GM23338 (cell line): ENCODE results near the gene NDC80. TPM values are rescaled to one million over a fixed set of nuclear protein-coding genes. Genes with fewer than 3 reads are reported as not detected.

Source experiments
- ATAC-seq: fragments of 200-7000 bp; cut with Tn5 transposase; 3 replicates; pipeline ENCODE4 v1.9.1; 2020
- DNase-seq: peaks from one replicate; pipeline ENCODE4 v3.0.0-alpha.2; 2015; ENCODE audit warnings: low spot score
- H2AFZ ChIP-seq: fragments of 200-600 bp; sonication (generic); 2 replicates; pipeline ENCODE4 v1.8.0; 2016; ENCODE audit warnings: antibody characterized with exemption, mild to moderate bottlenecking, moderate library complexity
- H3F3A ChIP-seq: fragments of 200-600 bp; sonication (generic); replicated peaks from 2 replicates; pipeline ENCODE4 v1.8.0; 2017; ENCODE audit warnings: antibody characterized with exemption, mixed run types, low read depth
- H3K27ac ChIP-seq: fragments of 200-600 bp; sonication (generic); 2 replicates; pipeline ENCODE4 v1.6.1; 2016; ENCODE audit warnings: low read depth
- H3K27me3 ChIP-seq: fragments of 200-600 bp; sonication (generic); 2 replicates; pipeline ENCODE4 v1.8.0; 2016; ENCODE audit warnings: mild to moderate bottlenecking, mixed run types, moderate library complexity; ENCODE audit not compliant: insufficient read depth
- H3K36me3 ChIP-seq: fragments of 200-600 bp; sonication (generic); 2 replicates; pipeline ENCODE4 v1.8.0; 2016; ENCODE audit warnings: mild to moderate bottlenecking; ENCODE audit not compliant: insufficient read depth
- H3K4me1 ChIP-seq: fragments of 200-600 bp; sonication (generic); 2 replicates; pipeline ENCODE4 v1.8.0; 2016; ENCODE audit warnings: mild to moderate bottlenecking, moderate library complexity; ENCODE audit not compliant: insufficient read depth
- H3K4me2 ChIP-seq: fragments of 200-600 bp; sonication (generic); 2 replicates; pipeline ENCODE4 v1.7.1; 2017; ENCODE audit warnings: mixed run types
- H3K4me3 ChIP-seq: fragments of 200-600 bp; sonication (generic); 2 replicates; pipeline ENCODE4 v1.6.1; 2016; ENCODE audit warnings: mixed run types
- H3K79me2 ChIP-seq: fragments of 200-600 bp; sonication (generic); replicated peaks from 2 replicates; pipeline ENCODE4 v1.8.0; 2017; ENCODE audit warnings: mild to moderate bottlenecking; ENCODE audit not compliant: insufficient read depth
- H3K9me2 ChIP-seq: fragments of 200-600 bp; sonication (generic); 2 replicates; pipeline ENCODE4 v1.8.0; 2017; ENCODE audit not compliant: insufficient read depth
- H4K20me1 ChIP-seq: fragments of 200-600 bp; sonication (generic); replicated peaks from 2 replicates; pipeline ENCODE4 v1.8.0; 2017; ENCODE audit warnings: mild to moderate bottlenecking; ENCODE audit not compliant: insufficient read depth
- H3K27ac Mint-ChIP-seq: 2 replicates; pipeline ENCODE4 v1.8.0; 2020; ENCODE audit warnings: inconsistent platforms, mild to moderate bottlenecking, moderate library complexity, mixed read lengths
- H3K27me3 Mint-ChIP-seq: 3 replicates; pipeline ENCODE4 v1.8.0; 2022; ENCODE audit warnings: low read depth, mild to moderate bottlenecking, moderate library complexity, mixed read lengths, inconsistent platforms; ENCODE audit not compliant: insufficient read depth, poor library complexity
- H3K36me3 Mint-ChIP-seq: 3 replicates; pipeline ENCODE4 v1.8.0; 2021; ENCODE audit warnings: low read depth, mild to moderate bottlenecking, inconsistent platforms, moderate library complexity, mixed read lengths
- H3K4me1 Mint-ChIP-seq: 3 replicates; pipeline ENCODE4 v1.8.0; 2020; ENCODE audit warnings: mild to moderate bottlenecking, inconsistent platforms, mixed read lengths
- H3K4me3 Mint-ChIP-seq: 3 replicates; pipeline ENCODE4 v1.8.0; 2021; ENCODE audit warnings: moderate library complexity, mild to moderate bottlenecking, inconsistent platforms, mixed read lengths
- H3K9me3 Mint-ChIP-seq: 3 replicates; pipeline ENCODE4 v1.8.0; 2020; ENCODE audit warnings: moderate library complexity, mild to moderate bottlenecking, inconsistent platforms, mixed read lengths
- CREB1 ChIP-seq: fragments of 250-450 bp; sonication (Bioruptor Pico); IDR thresholded peaks from 2 replicates; pipeline ENCODE4 v1.5.0; 2020; ENCODE audit warnings: low read depth, mild to moderate bottlenecking, moderate library complexity
- CTCF ChIP-seq, 2 experiments: fragments of 200-600 bp in 1 of 2; sonication (generic) in 1 of 2; conservative IDR thresholded peaks; 2 replicates each; pipeline versions ENCODE4 v1.5.1 to v1.6.1; 2016 to 2017; ENCODE audit warnings: antibody characterized with exemption in 2 of 2, low read depth in 2 of 2, mild to moderate bottlenecking in 2 of 2, moderate library complexity in 1 of 2
- EZH2 ChIP-seq: fragments of 200-600 bp; sonication (generic); IDR thresholded peaks from one replicate; pipeline ENCODE4 v1.8.0; 2017; ENCODE audit warnings: antibody characterized with exemption, mild to moderate bottlenecking, low read depth; ENCODE audit not compliant: unreplicated experiment
- EZH2phosphoT487 ChIP-seq: fragments of 200-600 bp; sonication (generic); IDR thresholded peaks from one replicate; pipeline ENCODE4 v1.8.1; 2018; ENCODE audit warnings: antibody characterized with exemption; ENCODE audit not compliant: unreplicated experiment
- JUNB ChIP-seq: IDR thresholded peaks from one replicate; pipeline ENCODE4 v1.6.1; 2016; ENCODE audit warnings: antibody characterized with exemption; ENCODE audit not compliant: unreplicated experiment
- NANOG ChIP-seq: IDR thresholded peaks from 2 replicates; pipeline ENCODE4 v1.6.1; 2016; ENCODE audit warnings: antibody characterized with exemption, borderline replicate concordance
- POLR2AphosphoS5 ChIP-seq: IDR thresholded peaks from 2 replicates; pipeline ENCODE4 v1.6.1; 2016; ENCODE audit warnings: antibody characterized with exemption, low read depth
- STAT1 ChIP-seq: IDR thresholded peaks from one replicate; pipeline ENCODE4 v1.6.1; 2016; ENCODE audit warnings: antibody characterized with exemption; ENCODE audit not compliant: unreplicated experiment
- ZNF114 ChIP-seq: fragments of 250-450 bp; sonication (Bioruptor Pico); IDR thresholded peaks from 2 replicates; pipeline ENCODE4 v1.5.0; 2020; ENCODE audit warnings: mild to moderate bottlenecking, moderate library complexity
- ZNF331 ChIP-seq: fragments of 250-450 bp; sonication (Bioruptor Pico); IDR thresholded peaks from 2 replicates; pipeline ENCODE4 v1.5.0; 2020; ENCODE audit warnings: low read depth, mild to moderate bottlenecking, moderate library complexity
- polyA plus RNA-seq: library from polyadenylated mRNA; unstranded; fragments of >200 nt; fragmentation: Nextera tagmentation; extraction: Ambion mirVana; gene quantifications from 2 replicates; pipeline ENCODE4 v1.2.1, GENCODE V29; 2016
- total RNA-seq: library from RNA; depleted of rRNA; stranded (reverse); fragments of >200 nt; shearing (Covaris generic); gene quantifications from 2 replicates; pipeline ENCODE4 v1.2.3, GENCODE V29; 2014
- TF ChIP-seq, protein P1 (sequence below): IDR thresholded peaks from 2 replicates; pipeline ENCODE4 v1.6.1; 2016; ENCODE audit warnings: antibody characterized with exemption
- TF ChIP-seq, protein P2 (sequence below): IDR thresholded peaks from one replicate; pipeline ENCODE4 v1.6.1; 2018; ENCODE audit warnings: antibody characterized with exemption; ENCODE audit not compliant: unreplicated experiment

NDC80 gene
- total and polyA plus RNA-seq, 2 experiments from 2014 or later: 36.6 to 58.4 TPM

DNA sequence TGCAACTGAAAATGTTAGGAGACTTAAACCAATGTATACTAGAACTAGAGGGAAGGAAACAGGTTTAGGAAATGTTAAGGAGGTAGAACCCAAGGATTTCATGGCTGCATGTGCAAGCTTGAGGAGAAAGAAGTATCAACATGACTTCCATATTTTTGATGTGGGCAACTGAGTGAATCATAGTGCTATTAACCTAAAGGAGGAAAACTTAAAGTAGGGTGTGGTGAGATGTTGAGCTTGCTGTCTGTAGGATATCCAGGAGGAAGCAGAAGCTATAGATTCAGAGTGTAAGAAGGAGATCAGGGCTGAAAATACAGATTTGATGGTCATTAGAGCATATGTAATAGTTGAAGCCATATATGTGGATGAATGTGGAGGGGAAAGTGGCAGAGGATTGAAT is 31.5 kb downstream of the NDC80 start (continued):
- TF ChIP-seq, protein P1, sequence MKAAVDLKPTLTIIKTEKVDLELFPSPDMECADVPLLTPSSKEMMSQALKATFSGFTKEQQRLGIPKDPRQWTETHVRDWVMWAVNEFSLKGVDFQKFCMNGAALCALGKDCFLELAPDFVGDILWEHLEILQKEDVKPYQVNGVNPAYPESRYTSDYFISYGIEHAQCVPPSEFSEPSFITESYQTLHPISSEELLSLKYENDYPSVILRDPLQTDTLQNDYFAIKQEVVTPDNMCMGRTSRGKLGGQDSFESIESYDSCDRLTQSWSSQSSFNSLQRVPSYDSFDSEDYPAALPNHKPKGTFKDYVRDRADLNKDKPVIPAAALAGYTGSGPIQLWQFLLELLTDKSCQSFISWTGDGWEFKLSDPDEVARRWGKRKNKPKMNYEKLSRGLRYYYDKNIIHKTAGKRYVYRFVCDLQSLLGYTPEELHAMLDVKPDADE: no peak
- TF ChIP-seq NANOG (no peak), CREB1 (CRISPR knock-in tag) (no peak), STAT1 (no peak), POLR2AphosphoS5 (no peak), JUNB (no peak), EZH2 (no peak), ZNF114 (CRISPR knock-in tag) (no peak), EZH2phosphoT487 (no peak)
- TF ChIP-seq, protein P2, sequence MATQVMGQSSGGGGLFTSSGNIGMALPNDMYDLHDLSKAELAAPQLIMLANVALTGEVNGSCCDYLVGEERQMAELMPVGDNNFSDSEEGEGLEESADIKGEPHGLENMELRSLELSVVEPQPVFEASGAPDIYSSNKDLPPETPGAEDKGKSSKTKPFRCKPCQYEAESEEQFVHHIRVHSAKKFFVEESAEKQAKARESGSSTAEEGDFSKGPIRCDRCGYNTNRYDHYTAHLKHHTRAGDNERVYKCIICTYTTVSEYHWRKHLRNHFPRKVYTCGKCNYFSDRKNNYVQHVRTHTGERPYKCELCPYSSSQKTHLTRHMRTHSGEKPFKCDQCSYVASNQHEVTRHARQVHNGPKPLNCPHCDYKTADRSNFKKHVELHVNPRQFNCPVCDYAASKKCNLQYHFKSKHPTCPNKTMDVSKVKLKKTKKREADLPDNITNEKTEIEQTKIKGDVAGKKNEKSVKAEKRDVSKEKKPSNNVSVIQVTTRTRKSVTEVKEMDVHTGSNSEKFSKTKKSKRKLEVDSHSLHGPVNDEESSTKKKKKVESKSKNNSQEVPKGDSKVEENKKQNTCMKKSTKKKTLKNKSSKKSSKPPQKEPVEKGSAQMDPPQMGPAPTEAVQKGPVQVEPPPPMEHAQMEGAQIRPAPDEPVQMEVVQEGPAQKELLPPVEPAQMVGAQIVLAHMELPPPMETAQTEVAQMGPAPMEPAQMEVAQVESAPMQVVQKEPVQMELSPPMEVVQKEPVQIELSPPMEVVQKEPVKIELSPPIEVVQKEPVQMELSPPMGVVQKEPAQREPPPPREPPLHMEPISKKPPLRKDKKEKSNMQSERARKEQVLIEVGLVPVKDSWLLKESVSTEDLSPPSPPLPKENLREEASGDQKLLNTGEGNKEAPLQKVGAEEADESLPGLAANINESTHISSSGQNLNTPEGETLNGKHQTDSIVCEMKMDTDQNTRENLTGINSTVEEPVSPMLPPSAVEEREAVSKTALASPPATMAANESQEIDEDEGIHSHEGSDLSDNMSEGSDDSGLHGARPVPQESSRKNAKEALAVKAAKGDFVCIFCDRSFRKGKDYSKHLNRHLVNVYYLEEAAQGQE: no peak

GRCh38 chr18:2606335-2606734 is 35.0 kb downstream of the NDC80 start:
- Histone ChIP-seq H3K4me1 (no peaks in the 10 kb centered on the region), H3K27me3 (no peaks in the 10 kb centered on the region), H3K4me3 (no peak overlapping the region), H3K36me3 (peaks cover 60% of the 10 kb centered on the region), H3K9me2 (no peaks in the 10 kb centered on the region), H2AFZ (no peak overlapping the region), H4K20me1 (no peaks in the 10 kb centered on the region; the same call in 1 of the 2 replicates), H3K79me2 (no peaks in the 10 kb centered on the region), H3K27ac (no peak overlapping the region), H3F3A (no peaks in the 10 kb centered on the region), H3K4me2 (no peak overlapping the region)
- Mint-ChIP-seq H3K4me1 (no peaks in the 10 kb centered on the region), H3K9me3 (no peaks in the 10 kb centered on the region), H3K27ac (no peak overlapping the region), H3K4me3 (no peak overlapping the region), H3K27me3 (no peaks in the 10 kb centered on the region), H3K36me3 (peaks cover 48% of the 10 kb centered on the region; the same call in 2 of the 3 replicates)
- ATAC-seq: no peak
- DNase-seq: no peak
- TF ChIP-seq EZH2phosphoT487 (no peak), ZNF114 (CRISPR knock-in tag) (no peak), EZH2 (no peak), CTCF (conservative IDR thresholded peaks at IDR 0.05; ENCODE audit: low read depth in 2 of 2) (no peak), STAT1 (no peak), CREB1 (CRISPR knock-in tag) (no peak), NANOG (no peak), ZNF331 (CRISPR knock-in tag) (no peak)
- TF ChIP-seq, protein P2: no peak
- TF ChIP-seq, protein P1: no peak
